PC-3 (cell line): ENCODE results near the gene SIGLEC6. TPM values are rescaled to one million over a fixed set of nuclear protein-coding genes. Genes with fewer than 3 reads are reported as not detected.

Experiments used
- ATAC-seq: fragments of 200-7000 bp; cut with Tn5 transposase; 2 replicates; pipeline ENCODE4 v1.9.1; 2020; ENCODE audit warnings: mild to moderate bottlenecking, moderate library complexity
- BruUV-seq: library from RNA; stranded (reverse); fragments of 400-500 nt; replicated peaks from 2 replicates; lab custom pipeline; 2021; lab: Mats Ljungman, UMichigan
- CTCF ChIA-PET: fragments of 300-600 bp; sonication (Branson Sonifier 250); formaldehyde crosslinking; loops from one replicate; lab custom pipeline; 2022; ENCODE audit warnings: antibody characterized with exemption; lab: Charles Lee
- POLR2A ChIA-PET: fragments of 300-600 bp; sonication (Branson Sonifier 250); formaldehyde crosslinking; loops from one replicate; lab custom pipeline; 2022; ENCODE audit warnings: antibody characterized with exemption; ENCODE audit not compliant: unreplicated experiment; lab: Charles Lee
- DNase-seq: peaks from one replicate; pipeline ENCODE4 v3.0.0-alpha.2; 2015
- H2AFZ ChIP-seq: fragments of 300-600 bp; sonication (generic); 2 replicates; pipeline ENCODE4 v1.6.0; 2016; ENCODE audit warnings: antibody characterized with exemption, low read length
- H3F3A ChIP-seq: fragments of 300-600 bp; sonication (generic); one replicate; pipeline ENCODE4 v1.6.0; 2017; ENCODE audit warnings: antibody characterized with exemption, low read length, control low read depth, mild to moderate bottlenecking; ENCODE audit not compliant: unreplicated experiment
- H3K27ac ChIP-seq: fragments of 300-600 bp; sonication (generic); 2 replicates; pipeline ENCODE4 v1.5.1; 2016; ENCODE audit warnings: mild to moderate bottlenecking, low read length
- H3K27me3 ChIP-seq: fragments of 300-600 bp; sonication (generic); 2 replicates; pipeline ENCODE4 v1.6.1; 2016; ENCODE audit warnings: low read length, mixed read lengths
- H3K36me3 ChIP-seq: fragments of 300-600 bp; sonication (generic); 2 replicates; pipeline ENCODE4 v1.6.1; 2016; ENCODE audit warnings: low read depth, mixed run types, low read length, mixed read lengths
- H3K4me1 ChIP-seq: fragments of 300-600 bp; sonication (generic); 2 replicates; pipeline ENCODE4 v1.5.1; 2016; ENCODE audit warnings: low read length; ENCODE audit not compliant: insufficient read depth
- H3K4me2 ChIP-seq: fragments of 300-600 bp; sonication (generic); 2 replicates; pipeline ENCODE4 v1.6.0; 2016; ENCODE audit warnings: low read length
- H3K4me3 ChIP-seq: fragments of 300-600 bp; sonication (generic); 2 replicates; pipeline ENCODE4 v1.5.1; 2016; ENCODE audit warnings: mild to moderate bottlenecking, low read length, mixed read lengths
- H3K79me2 ChIP-seq: fragments of 300-600 bp; sonication (generic); 2 replicates; pipeline ENCODE4 v1.6.1; 2017; ENCODE audit warnings: low read length, mixed read lengths
- H3K9ac ChIP-seq: fragments of 300-600 bp; sonication (generic); 2 replicates; pipeline ENCODE4 v1.6.0; 2016; ENCODE audit warnings: mild to moderate bottlenecking, low read length
- H3K9me2 ChIP-seq: fragments of 300-600 bp; sonication (generic); replicated peaks from 2 replicates; pipeline ENCODE4 v1.6.1; 2016; ENCODE audit warnings: mixed run types, low read length, mixed read lengths
- H3K9me3 ChIP-seq: fragments of 300-600 bp; sonication (generic); 2 replicates; pipeline ENCODE4 v1.6.1; 2016; ENCODE audit warnings: low read length, mixed read lengths
- H4K20me1 ChIP-seq: fragments of 300-600 bp; sonication (generic); 2 replicates; pipeline ENCODE4 v1.6.1; 2016; ENCODE audit warnings: low read length, mixed read lengths
- CTCF ChIP-seq: fragments of 300-600 bp; sonication (generic); conservative IDR thresholded peaks from 2 replicates; pipeline ENCODE4 v1.5.1; 2017; ENCODE audit warnings: antibody characterized with exemption, low read depth, mild to moderate bottlenecking, low read length
- EZH2 ChIP-seq: fragments of 300-600 bp; sonication (generic); IDR thresholded peaks from one replicate; pipeline ENCODE4 v1.6.1; 2017; ENCODE audit warnings: antibody characterized with exemption, mild to moderate bottlenecking, low read length; ENCODE audit not compliant: unreplicated experiment
- EZH2phosphoT487 ChIP-seq: fragments of 300-600 bp; sonication (generic); IDR thresholded peaks from 2 replicates; pipeline ENCODE4 v1.6.1; 2018; ENCODE audit warnings: mild to moderate bottlenecking, antibody characterized with exemption, low read length, borderline replicate concordance
- intact Hi-C: fragments of 100-400 bp; cut with micrococcal nuclease; formaldehyde crosslinking; loops from 2 replicates; pipeline ENCODE4 v1.9.0; 2023
- total RNA-seq: library from RNA; depleted of rRNA; stranded (reverse); fragments of >200 nt; gene quantifications from 2 replicates; pipeline ENCODE4 v1.2.3, GENCODE V29; 2014

Gene SIGLEC6
- total RNA-seq, 1 experiment from 2014 or later, result not detected

- Histone ChIP-seq H4K20me1 (no peaks in the 10 kb centered on the region), H3K9ac (no peak overlapping the region), H3F3A (no peaks in the 10 kb centered on the region), H3K9me2 (no peaks in the 10 kb centered on the region), H2AFZ (no peak overlapping the region), H3K4me2 (no peak overlapping the region), H3K79me2 (no peaks in the 10 kb centered on the region), H3K27me3 (peaks cover 32% of the 10 kb centered on the region), H3K36me3 (no peaks in the 10 kb centered on the region), H3K4me1 (peaks cover 9% of the 10 kb centered on the region; the same call in 1 of the 2 replicates), H3K9me3 (no peaks in the 10 kb centered on the region), H3K4me3 (no peak overlapping the region), H3K27ac (no peak overlapping the region)
- ATAC-seq (no peak), DNase-seq (no peak)
- no TSS peak for BruUV-seq
- ChIA-PET CTCF (no interaction called here), POLR2A (no interaction called here)
- TF ChIP-seq EZH2phosphoT487, result no peak
- TF ChIP-seq EZH2, result no peak
- TF ChIP-seq CTCF, result no peak
- intact Hi-C loops, result no loop called here
Observed at GRCh38 chr19:51469162-51469561, 62.3 kb downstream of the SIGLEC6 start.

- peaks cover 9% of the 10 kb centered on the region; the same call in 1 of the 2 replicates for H3K4me1 ChIP-seq
- intact Hi-C loops, result no loop called here
- TF ChIP-seq EZH2 (no peak), CTCF (no peak), EZH2phosphoT487 (no peak)
- H3K27me3 ChIP-seq, result peaks cover 33% of the 10 kb centered on the region
- no peak overlapping the region for H2AFZ ChIP-seq
- H3F3A ChIP-seq, result no peaks in the 10 kb centered on the region
- H3K36me3 ChIP-seq, result no peaks in the 10 kb centered on the region
- ChIA-PET POLR2A (no interaction called here), CTCF (no interaction called here)
- no peak overlapping the region for H3K4me3 ChIP-seq
- H3K4me2 ChIP-seq, result no peak overlapping the region
- no peaks in the 10 kb centered on the region for H3K9me3 ChIP-seq
- no peak overlapping the region for H3K27ac ChIP-seq
- ATAC-seq (no peak), DNase-seq (no peak)
- H3K79me2 ChIP-seq, result no peaks in the 10 kb centered on the region
- no peaks in the 10 kb centered on the region for H4K20me1 ChIP-seq
- no peaks in the 10 kb centered on the region for H3K9me2 ChIP-seq
- BruUV-seq, result no TSS peak
- no peak overlapping the region for H3K9ac ChIP-seq
Observed at GRCh38 chr19:51468545-51468920, 62.9 kb downstream of the SIGLEC6 start.

DNA sequence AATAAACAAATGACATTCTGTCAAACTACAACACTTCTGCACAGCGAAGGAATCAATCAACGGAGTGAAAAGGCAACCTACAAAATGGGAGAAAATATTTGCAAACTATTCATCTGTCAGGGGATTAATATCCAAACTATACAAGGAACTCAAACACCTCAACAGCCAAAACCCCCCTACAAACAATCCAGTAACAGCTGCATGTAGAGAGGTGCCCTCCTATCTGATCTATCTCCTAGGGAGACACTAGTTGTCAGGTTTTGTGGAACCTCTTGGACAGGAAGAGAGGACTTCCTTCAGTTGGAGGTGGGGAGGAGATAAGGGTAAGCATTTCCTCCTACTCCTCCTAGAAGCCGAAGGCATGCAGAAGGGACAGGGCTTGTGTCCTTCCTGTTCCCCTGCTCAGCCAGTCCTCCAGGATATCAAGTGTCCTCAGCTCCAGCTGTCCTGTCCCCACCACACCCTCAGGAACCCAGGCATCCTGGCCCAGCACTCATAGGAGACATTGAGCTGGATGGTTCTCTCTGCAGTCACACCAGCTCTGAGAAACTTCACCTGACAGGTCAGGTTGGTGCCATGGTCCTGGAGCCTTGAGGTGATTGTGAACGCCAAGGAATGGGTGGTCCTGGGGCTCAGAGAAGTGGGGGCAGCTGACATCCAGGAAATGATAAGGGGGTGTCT lies 63.5 kb downstream of the SIGLEC6 start:
- intact Hi-C loops, result no loop called here
- no peak overlapping the region for H3K27ac ChIP-seq
- no peaks in the 10 kb centered on the region for H3K9me2 ChIP-seq
- no peak for ATAC-seq
- H3K4me1 ChIP-seq, result peaks cover 9% of the 10 kb centered on the region; the same call in 1 of the 2 replicates
- H3K4me2 ChIP-seq, result no peak overlapping the region
- BruUV-seq, result no TSS peak
- H3K27me3 ChIP-seq, result peaks cover 36% of the 10 kb centered on the region
- POLR2A ChIA-PET, result no interaction called here
- no peaks in the 10 kb centered on the region for H3K79me2 ChIP-seq
- no peaks in the 10 kb centered on the region for H3F3A ChIP-seq
- no peak overlapping the region for H3K9ac ChIP-seq
- no peak for DNase-seq
- no peaks in the 10 kb centered on the region for H4K20me1 ChIP-seq
- no peak for TF ChIP-seq EZH2phosphoT487
- no peak for TF ChIP-seq EZH2
- no peak for TF ChIP-seq CTCF
- no peak overlapping the region for H3K4me3 ChIP-seq
- no peaks in the 10 kb centered on the region for H3K36me3 ChIP-seq
- CTCF ChIA-PET, result no interaction called here
- no peaks in the 10 kb centered on the region for H3K9me3 ChIP-seq
- H2AFZ ChIP-seq, result no peak overlapping the region
